Endothelial cell of umbilical vein (primary cell): ENCODE measurements around the gene CEBPB.

Source experiments
- POLR2A ChIP-seq: IDR thresholded peaks from 2 replicates; pipeline ENCODE4 v1.6.1; 2012; ENCODE audit warnings: low read depth, mild to moderate bottlenecking, control low read depth, low read length
- POLR2AphosphoS5 ChIP-seq: IDR thresholded peaks from 2 replicates; pipeline ENCODE4 v1.6.1; 2012; ENCODE audit warnings: low read depth, mild to moderate bottlenecking, control low read depth, low read length, moderate library complexity; ENCODE audit not compliant: insufficient read depth
- TF ChIP-seq, protein P1 (sequence below), 2 donors: IDR thresholded peaks; 1 replicate in 1 of 2; 2 replicates in 1 of 2; pipeline ENCODE4 v1.5.1; 2011; ENCODE audit warnings: low read length in 2 of 2, mild to moderate bottlenecking in 2 of 2, moderate library complexity in 2 of 2, control low read depth in 1 of 2, inconsistent platforms in 1 of 2, low read depth in 1 of 2; ENCODE audit not compliant: insufficient read depth in 1 of 2; ENCODE audit errors: extremely low read depth in 1 of 2

- TF ChIP-seq, protein P1, sequence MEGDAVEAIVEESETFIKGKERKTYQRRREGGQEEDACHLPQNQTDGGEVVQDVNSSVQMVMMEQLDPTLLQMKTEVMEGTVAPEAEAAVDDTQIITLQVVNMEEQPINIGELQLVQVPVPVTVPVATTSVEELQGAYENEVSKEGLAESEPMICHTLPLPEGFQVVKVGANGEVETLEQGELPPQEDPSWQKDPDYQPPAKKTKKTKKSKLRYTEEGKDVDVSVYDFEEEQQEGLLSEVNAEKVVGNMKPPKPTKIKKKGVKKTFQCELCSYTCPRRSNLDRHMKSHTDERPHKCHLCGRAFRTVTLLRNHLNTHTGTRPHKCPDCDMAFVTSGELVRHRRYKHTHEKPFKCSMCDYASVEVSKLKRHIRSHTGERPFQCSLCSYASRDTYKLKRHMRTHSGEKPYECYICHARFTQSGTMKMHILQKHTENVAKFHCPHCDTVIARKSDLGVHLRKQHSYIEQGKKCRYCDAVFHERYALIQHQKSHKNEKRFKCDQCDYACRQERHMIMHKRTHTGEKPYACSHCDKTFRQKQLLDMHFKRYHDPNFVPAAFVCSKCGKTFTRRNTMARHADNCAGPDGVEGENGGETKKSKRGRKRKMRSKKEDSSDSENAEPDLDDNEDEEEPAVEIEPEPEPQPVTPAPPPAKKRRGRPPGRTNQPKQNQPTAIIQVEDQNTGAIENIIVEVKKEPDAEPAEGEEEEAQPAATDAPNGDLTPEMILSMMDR (IDR thresholded peaks at IDR 0.05; ENCODE audit: extremely low read depth in 1 of 2, insufficient read depth in 1 of 2, low read depth in 1 of 2, low read length in 2 of 2) = no peak
- TF ChIP-seq POLR2A (no peak), POLR2AphosphoS5 (no peak)
Measured at GRCh38 chr20:50151034-50151743, 39.4 kb upstream of the CEBPB start.
